Measurements from ENCODE around the gene PDAP1.
"Not testable (repeated sequence)": the region's sequence is repeated elsewhere in the genome, so short reads cannot be mapped to it uniquely, and the experiment has no call there.

Gene PDAP1

GRCh38 chr7:99350641-99351040 lies 57.8 kb downstream of the PDAP1 start:
- DNase-seq (ENCODE audit: low read depth in 2 of 2) = not testable (repeated sequence)

Measured in stimulated activated CD4-positive, alpha-beta T cell treated with anti-CD3 and anti-CD28 coated beads, Interleukin-15, amount 100 ng/mL, for 48 hours (primary cell).